GM18519 (cell line): Measurements from ENCODE around the gene MYLK3.
"Not testable (repeated sequence)": the region's sequence is repeated elsewhere in the genome, so short reads cannot be mapped to it uniquely, and the experiment has no call there.

ENCODE experiments used
- ATAC-seq: cut with Tn5 transposase; IDR thresholded peaks from one replicate; pipeline ENCODE4 v1.9.1; 2021; ENCODE audit warnings: mild to moderate bottlenecking, moderate library complexity; ENCODE audit not compliant: unreplicated experiment, low FRiP score

MYLK3 gene

DNA sequence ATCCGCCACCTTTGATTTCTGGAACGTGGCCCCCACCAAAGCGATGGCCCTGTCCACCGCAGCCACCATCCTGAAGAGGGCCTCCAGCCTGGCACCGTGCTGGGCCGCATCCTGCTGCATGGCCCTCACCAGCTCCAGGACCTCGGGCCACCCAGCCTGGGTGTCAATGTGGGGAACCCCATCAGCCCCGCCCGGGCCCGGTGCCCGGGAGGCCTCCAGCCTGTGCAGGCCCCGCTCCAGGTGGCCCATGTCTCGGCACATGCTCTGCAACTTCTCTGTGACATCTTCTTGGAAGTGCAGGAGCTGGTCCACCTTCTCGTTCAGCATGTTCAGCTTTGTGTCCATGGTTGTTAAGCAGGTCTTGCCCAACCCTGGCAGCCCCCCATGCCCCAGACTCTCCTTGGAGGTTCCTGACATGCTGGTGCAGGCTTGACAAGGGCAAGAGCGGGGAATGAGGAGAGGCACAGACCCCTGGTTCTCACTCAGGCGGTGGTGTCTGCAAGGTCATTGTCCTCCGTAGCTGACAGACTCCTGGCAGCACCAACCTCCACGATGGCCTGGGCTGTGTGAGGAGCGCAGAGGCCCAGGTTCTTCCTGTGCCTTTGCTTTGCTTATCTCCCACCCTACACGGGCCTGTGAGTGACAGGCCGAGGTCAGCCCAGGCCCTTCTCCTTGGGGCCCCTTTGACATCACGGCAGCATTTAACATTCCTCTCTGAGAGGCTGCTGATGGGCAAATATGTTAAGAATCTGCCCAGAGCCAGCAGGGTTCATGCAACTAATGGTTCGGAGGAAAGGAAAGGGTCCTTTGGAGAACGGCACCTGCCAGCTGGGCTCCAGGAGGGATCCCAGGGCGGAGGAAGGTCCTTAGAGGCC lies at the start of gene MYLK3:
TSS of gene MYLK3 (minus strand) at position 568 of the 875 bp plus-strand sequence. CDS start at position 417, 151 bp downstream.
- ATAC-seq = no peak

DNA sequence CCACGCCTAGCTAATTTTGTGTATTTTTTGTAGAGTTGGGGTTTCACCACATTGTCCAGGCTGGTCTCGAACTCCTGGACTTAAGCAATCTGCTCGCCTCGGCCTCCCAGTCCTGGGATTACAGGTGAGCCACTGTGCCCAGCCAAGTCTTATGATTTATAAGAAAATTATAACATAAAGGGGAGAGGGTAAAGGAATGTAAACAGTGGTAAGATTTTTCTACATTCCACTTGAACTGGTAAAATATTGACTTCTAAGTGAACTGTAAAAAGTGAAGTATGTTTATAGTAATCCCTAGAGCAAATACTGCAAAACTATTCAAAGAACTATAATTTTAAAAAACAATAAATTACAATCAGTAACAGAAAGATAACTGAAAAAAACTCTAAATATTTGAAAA lies 49.4 kb upstream of the MYLK3 start:
- ATAC-seq = no peak

DNA sequence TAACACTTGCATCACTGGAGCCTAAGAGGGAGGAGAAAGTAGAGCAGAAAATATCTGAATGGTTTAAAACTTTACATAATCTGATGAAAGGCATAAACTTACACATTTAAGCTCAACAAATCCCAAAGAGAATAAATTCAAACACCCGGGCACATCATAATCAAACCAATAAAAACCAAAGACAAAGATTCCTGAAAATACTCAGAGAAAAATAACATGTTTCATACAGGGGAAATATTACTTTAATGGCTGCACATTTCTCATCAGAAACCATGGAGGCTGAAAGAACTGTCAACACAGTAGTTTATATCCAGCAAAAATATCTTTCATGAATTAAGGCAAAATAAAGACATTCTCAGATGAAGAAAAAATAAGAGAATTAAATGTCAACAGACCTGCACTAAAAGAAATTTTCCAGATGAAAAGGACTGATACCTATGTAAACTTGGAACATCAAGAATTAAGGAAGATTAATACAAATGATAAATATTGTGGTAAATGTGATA lies 48.7 kb upstream of the MYLK3 start:
- ATAC-seq = no peak

DNA sequence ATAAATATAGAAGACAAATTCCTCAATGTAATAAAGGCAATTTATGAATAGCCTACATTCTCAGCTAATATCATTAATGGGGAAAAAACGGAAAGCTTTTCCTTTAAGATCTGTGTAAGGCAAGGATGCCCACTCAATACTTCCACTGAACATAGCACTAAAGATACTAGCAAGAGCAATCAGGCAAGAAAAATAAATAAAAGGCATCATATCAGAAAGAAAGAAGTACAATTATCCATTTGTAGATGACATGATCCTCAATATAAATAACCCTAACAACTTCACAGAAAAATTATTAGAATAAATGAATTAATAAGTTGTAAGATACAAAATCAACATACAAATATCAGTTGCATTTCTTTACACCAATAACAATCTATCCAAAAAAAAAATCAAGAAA lies 45.7 kb upstream of the MYLK3 start:
- no peak for ATAC-seq

DNA sequence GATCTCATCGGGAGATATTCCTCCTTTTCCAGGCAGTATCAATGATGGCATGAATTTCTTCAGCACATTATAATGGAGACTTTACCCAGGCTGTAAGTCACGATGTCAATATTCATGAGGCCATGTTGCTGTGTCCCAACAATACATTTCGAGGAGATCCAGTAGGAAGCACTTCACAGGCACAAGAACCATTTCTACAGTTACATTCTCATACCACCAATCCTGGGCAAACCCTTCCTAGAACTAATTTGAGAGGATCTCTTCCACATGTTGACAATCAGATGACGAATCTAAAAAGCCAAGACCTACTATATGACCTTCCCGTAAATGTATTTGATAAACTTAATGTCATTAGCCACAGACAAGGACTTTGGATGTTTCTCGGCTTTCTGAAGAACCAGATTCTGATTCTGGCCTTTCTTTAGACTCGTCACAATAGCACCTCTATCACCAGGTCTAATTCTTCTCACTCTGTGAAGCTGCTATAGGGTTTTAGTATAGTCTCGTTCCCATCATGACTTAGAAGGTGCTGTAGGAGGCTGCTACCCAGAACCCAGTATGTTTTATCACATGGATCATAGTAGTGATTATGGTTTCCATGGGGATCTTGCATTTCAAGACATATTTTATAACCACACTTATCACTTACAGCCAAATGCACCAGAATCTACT lies 42.6 kb upstream of the MYLK3 start:
- ATAC-seq = no peak

GRCh38 chr16:46789499-46790414 lies 41.6 kb upstream of the MYLK3 start:
- peak; percentile 52 for ATAC-seq

DNA sequence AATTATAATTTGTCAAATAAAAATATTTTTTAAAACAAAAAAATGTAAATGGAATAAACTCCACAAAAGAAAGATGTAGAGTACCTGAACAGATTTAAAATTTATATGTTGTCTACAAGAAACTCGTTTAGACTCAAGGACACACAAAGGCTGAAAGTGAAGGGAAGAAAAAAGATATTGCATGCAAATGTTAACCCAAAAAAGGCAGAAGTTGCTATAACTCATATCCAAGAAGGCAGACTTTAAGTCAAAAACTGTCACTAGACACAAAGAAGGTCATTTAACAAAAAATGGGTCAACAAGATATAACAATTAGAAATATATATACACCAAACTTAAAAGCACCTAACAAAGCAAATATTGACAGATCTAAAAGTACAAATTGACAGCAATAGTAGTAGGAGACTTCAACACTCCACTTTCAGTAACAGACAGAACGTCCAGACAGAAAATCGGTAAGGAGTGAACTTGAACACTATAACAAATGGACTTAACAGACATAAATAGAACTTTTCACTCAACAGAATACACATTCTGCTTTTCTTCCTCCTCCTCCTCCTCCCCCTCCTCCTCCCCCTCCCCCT lies 40.8 kb upstream of the MYLK3 start:
- ATAC-seq = no peak

DNA sequence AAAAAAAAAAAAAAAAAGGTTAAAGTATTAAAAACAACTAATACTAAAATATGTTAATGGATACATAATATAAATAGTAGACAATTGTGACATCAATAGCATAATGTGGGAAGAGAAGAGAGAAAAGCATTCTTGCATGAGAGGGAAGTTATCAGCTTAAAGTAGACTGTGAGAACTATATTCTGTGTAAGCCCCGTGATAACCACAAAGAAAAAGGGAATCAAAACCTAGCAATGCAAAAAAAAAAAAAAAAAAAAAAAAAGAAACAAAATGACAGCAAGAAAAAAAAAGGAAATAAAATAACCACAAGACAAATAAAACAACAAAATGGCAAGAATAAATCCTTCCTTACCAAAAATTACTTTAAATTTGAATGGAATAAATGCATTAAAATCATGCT lies 39.8 kb upstream of the MYLK3 start:
- no peak for ATAC-seq

GRCh38 chr16:46785076-46785845 lies 37.1 kb upstream of the MYLK3 start:
- no peak for ATAC-seq

DNA sequence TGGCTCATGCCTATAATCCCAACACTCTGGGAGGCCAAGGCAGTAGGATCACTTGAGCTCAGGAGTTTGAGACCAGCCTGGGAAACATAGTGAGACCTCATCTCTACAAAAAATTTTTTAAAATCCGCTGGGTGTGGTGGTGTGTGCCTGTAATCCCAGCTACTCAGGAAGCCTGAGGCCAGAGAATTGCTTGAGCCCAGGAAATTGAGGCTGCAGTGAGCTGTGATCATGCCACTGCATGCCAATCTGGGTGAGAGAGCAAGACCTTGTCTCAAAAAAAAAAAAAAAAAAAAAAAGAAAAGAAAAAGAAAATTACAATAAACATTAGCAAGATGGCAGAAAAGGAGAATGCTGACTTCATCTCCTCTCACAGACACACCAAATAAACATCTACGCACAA lies 36.4 kb upstream of the MYLK3 start:
- ATAC-seq = not testable (repeated sequence)

DNA sequence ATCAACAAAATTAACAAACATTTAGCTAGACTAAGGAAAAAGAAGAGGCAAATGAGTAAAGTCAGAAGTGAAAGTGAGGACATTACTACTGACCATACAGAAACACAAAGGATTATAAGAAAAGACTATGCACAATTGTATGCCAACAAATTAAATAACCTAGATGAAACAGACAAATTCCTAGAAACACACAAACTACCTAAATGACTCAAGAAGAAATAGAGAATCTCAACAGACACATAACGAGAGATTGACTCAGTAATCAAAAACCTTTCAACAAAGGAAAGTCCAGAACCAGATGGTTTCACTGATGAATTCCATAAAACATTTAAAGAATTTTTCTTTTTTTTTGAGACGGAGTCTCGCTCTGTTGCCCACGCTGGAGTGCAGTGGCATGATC lies 35.7 kb upstream of the MYLK3 start:
- ATAC-seq = no peak

GRCh38 chr16:46782320-46782719 lies 34.2 kb upstream of the MYLK3 start:
- no peak for ATAC-seq

GRCh38 chr16:46777804-46778203 lies 29.7 kb upstream of the MYLK3 start:
- no peak for ATAC-seq

- no peak for ATAC-seq
These were observed 27.1 kb upstream of the MYLK3 start for GRCh38 chr16:46775214-46775613.

DNA sequence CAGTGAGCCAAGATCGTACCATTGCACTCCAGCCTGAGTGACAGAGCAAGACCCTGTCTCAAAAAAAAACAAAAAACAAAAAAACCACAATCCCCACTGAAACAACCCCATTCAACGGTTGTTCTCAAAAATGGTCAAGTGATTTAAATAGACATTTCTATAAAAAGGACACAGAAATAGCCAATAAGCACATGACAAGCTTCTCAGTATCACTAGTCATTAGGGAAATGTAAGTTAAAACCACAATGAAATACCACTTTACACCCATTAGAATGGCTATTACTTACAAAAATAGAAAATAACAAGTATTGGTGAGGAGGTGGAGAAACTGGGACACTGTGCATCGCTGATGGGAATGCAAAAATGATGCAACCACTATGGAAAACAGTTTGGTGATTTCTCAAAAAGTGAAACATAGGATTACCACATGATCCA lies 26.6 kb upstream of the MYLK3 start:
- peak; percentile 70 for ATAC-seq

GRCh38 chr16:46772463-46772862 lies 24.3 kb upstream of the MYLK3 start:
- no peak for ATAC-seq

- no peak for ATAC-seq
These were observed 20.7 kb upstream of the MYLK3 start for GRCh38 chr16:46768809-46769208.

DNA sequence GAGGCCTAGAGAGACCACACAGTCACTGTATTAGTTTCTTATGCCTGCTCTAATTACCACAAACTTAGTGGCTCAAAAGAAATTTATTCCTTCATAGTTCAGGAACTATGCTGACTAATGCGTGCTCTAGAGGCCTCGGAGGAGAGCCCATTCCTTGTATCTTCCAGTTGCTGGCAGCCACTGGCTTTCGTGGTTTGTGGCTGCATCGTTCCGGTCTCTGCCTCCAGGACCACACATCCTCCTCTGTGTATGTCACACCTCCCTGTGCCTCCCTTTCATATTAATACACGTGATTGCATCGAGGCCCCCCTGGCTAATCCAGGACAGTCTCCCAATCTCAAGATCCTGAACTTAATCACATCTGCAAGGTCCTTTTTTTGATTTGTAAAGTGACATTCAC lies 16.9 kb upstream of the MYLK3 start:
- ATAC-seq = no peak

GRCh38 chr16:46763147-46763546 lies 15.0 kb upstream of the MYLK3 start:
- no peak for ATAC-seq
